HG02763 (cell line): ENCODE data around the gene NODAL.
A peak's percentile ranks its signal among the peaks of the same experiment; 100 is the strongest.

Source experiments
- ATAC-seq: cut with Tn5 transposase; IDR thresholded peaks from one replicate; pipeline ENCODE4 v1.9.1; 2021; ENCODE audit warnings: mild to moderate bottlenecking, moderate library complexity; ENCODE audit not compliant: unreplicated experiment

NODAL gene

DNA sequence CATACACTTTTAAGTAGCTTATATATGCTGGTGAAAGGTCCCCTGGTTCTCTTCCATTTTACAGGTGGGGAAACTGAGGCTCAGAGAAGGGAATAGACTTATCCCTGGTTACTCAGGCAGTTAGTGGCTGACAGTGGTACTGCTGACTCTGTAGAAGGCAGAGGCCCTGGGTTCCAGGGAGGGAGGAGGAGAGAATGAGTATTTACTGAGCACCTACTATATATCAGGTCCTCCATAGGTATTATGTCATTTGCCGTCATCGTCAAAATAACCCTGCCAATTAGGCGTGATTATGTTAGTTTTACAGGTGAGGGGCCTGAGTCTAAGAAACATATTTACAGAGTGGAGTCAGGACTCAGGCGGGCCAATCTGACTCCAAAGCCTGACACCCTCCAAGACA is 23.8 kb upstream of the NODAL start:
- ATAC-seq, result no peak

DNA sequence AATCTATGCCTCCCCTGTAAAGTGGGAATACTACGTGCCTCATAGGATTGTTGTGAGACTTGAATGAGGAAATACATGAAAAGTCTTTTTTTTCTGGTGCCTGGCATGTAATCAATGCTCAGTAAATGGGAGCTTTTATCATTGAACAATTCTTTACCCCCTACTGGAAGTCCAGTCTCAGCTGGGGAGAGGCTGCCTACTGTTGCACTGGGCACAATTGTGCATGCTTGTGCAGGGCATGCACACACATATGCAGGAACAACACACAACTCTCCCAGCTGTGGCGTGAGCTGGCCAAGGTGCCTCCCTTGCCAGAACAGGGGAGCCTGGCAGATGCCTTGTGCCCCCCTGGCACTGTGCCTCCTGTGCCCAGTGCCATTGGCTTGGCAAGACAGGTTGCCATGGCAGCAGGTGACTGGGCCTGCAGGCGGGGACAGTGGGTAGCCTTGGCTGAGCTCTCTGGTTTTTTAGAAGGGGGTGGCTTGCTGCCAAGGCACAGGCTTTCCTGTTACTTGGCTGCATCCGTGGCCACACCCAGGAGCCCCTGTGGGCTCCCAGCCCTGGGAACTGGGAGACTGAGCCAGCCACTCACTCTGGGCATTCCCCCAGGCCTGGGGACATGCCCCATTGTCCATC is 21.0 kb upstream of the NODAL start:
- ATAC-seq, result no peak

DNA sequence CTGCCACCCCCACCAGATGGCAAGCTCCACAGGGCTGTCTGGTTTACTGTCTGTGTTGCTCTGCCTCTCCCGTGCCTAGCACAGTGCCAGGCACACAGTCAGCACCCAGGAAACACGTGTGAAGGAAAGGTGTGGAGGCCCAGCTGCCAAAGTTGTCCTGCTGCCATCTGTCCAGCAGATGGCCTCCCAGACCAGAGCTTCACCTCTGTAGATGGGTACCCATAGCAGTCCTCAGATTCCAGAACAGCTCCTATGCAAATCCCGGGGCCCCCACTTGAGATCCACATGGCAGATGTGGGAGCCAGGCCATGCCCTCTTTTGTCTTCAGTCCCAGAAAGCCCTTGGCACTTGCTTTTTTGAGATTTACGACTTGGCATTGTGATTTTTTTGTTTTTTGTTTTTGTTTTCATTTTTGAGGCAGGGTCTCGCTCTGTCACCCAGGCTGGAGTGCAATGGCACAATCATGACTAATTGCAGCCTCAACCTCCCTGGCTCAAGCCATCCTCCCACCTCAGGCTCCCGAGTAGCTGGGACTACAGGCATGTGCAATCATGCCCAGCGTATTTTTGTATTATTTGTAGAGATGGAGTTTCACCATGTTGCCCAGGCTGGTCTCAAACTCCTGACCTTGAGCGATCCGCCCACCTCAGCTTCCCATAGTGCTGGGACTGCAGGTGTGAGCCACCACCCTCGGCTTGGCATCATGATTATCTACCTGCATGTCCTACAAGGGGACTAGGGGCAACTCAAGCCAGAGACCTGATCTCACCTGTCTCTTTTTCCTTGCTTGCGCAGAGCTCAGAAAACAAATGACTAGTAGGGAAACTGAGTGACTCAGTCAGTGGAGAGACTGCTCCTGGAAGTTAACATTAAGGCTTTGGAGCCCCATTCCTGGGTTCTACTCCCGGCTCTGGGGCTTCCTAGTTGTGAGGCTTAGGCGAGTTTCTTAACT is 20.2 kb upstream of the NODAL start:
- ATAC-seq, result peak; percentile 51

DNA sequence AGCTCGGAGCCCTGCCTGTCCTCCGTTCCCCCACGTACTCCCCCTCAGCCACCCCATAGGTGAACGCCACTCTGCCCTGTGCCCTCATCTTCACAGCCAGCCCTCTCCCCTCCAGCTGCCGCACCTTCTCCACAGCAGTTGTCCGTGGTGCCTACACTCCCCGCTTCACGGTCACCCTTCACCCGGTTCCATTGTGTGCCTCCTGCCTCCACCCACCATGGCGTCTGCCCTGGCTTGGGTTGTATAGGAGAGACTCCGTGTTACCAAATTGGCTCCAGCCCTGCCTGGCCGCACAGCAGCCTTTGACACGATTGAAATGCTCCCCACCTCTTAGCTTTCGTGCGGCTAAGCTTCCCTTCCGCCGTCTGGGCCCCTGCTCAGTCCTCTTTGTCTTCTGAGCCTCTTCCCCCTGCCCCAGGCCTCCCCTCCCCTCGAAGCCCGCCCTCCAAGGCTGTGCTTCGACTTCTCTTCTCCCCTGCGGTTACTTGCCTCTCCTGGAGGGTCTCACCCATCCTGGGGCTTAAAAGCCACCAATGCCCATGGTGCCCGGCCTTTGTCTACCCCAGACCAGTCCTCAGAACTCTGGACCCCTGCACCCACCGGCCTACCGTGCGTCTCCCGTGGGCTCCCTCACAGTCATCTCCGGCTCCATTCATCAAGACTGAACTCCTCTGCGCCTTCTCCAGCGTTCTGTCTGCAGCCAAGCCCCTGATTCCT is 18.5 kb upstream of the NODAL start:
- no peak for ATAC-seq

DNA sequence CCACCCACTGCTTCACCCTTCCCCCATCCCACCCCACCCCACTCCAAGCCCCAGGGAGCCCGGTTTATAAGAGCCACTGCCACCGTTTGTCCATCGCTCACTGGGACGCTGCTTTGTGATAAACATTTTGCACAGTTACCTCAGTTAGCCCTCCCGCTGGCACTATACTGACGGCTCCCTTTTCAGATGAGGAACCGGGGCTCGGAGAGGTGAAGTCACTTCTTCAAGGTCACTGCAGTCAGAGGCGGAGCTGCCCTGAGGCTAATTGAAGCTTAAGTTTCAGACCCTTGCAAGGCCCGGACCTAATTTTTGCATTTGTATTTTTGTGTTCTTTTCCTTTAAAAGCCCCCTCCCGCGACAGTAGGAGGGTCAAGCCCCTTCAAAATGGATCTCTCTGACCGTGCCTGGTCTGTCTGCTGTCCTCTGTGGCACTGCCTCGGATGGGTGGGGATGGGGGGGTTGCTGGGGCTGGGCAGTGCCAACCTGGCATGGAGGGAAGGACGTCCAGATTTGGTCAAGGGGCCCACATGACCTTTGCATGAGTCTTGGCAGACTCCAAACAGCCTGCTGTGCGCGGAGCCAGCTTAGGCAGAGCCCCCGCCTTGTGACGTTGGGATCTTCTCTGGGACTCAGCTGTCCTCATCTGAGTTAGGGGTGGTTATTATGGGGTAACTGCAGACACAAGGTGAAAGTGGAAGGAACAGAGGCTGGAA is 17.7 kb upstream of the NODAL start:
- ATAC-seq, result no peak

DNA sequence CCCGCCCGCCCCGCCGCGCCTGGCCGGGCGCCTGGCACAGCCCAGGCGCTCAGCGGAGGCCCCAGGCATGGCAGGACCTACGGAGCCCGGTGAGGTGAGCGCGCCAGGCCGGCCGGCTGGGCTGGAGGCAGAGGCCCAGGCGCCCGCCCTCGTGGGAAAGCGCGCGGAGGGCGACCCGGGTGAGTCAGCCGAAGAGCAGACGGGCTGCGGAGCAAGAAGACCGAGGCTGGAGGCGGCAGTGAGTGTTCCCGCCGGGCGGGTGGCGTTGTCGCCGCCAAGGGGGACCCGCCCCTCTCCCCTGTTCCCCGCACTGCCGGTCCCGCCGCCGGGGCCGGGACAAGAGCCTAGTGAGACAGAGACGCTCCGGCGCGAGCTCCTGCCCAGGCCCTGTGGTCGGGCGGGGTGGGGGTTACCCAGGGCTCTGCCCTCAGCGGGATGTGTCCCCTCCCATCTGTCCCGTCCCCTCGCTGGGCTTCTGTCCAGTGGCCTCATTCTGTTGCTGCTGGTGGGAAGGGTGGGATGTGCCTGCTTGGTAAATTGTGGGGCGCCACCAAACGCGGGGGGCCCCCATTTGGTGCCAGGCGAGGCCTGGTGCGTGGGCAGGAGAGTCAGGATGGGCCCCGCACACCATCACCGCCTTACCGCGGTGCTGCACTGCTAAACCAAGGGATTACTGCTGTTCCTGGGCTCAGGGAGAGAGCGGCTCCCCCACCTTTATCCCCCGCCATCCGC is 17.0 kb upstream of the NODAL start:
- ATAC-seq, result no peak

DNA sequence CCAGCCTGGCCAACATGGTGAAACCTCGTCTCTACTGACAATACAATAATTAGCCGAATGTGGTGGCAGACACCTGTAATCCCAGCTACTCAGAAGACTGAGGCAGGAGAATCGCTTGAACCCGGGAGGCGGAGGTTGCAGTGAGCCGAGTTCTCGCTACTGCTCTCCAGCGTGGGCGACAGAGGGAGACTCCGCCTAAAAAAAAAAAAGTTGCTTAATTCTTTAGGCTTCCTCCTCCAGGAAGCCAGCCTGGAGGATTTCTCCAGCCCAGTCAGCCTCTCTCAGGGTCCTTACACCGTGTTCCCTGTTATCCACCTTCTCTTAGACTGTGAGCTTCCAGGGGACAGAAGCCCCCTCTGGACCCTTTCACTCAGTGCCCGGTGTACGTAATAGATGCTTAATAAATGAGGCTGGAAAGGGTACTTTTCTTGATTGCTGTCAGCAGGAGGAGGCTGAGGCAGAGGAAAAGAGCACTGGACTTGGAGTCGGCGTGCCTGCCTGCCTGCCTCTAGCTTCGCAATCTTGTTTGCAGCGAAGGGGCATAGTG is 16.4 kb upstream of the NODAL start:
- ATAC-seq, result no peak

DNA sequence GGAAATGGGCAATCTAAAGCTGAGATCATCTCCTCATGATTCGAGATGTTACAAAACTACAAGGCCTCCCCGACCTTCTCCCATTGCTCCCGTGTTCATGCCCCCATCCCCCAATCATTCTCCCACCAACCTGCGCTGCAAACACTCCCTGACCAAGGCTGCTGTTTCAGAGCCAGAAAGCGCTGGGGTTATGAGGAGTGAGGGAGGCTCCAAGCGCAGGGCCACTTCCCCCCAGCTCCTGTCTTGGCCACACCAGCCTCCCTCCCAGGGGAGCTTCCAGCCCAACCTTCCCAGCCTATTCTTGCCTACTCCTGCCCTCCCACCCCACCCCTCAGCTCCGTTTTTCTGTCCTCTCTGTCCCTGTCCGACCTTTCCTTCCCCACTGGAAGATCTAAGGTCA is 14.7 kb upstream of the NODAL start:
- no peak for ATAC-seq

DNA sequence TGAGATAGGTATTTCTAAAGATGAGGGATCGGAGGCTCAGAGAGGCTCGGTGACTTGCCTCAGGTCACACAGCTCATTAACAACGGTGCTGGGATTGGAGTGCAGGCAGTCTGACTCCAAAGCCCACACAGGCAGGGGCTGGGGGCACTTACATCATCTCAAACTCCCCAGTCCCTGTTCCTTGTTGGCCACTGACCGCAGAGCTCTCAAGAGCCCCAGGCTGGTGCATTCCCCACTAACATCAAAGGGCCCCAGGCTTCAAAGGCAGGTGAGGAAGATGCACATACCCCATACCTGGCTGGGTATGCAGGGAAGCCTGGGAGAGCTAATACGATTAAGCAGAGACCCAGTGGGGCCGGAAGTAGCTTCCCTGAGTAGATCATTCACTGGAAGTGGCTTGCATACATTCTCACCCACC is 13.7 kb upstream of the NODAL start:
- ATAC-seq, result no peak

DNA sequence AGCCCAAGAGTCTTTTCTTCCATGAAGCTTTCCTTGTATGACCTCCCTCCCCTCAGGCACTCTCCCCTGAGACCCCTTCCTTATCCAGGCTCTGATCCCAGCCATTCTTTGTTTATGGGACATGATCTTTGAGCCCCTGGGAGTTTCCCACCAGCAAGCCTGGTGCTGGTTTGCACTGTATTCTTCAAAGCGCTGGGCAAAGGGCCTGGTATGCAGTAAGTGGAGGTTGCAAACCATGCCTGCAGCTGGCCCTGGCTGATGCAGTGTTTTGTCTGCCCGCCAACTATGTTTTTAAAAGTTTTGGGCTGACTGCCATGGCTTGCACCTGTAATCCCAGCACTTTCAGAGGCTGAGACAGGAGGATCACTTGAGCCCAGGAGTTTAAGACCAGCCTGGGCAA is 6.8 kb upstream of the NODAL start:
- ATAC-seq, result no peak

DNA sequence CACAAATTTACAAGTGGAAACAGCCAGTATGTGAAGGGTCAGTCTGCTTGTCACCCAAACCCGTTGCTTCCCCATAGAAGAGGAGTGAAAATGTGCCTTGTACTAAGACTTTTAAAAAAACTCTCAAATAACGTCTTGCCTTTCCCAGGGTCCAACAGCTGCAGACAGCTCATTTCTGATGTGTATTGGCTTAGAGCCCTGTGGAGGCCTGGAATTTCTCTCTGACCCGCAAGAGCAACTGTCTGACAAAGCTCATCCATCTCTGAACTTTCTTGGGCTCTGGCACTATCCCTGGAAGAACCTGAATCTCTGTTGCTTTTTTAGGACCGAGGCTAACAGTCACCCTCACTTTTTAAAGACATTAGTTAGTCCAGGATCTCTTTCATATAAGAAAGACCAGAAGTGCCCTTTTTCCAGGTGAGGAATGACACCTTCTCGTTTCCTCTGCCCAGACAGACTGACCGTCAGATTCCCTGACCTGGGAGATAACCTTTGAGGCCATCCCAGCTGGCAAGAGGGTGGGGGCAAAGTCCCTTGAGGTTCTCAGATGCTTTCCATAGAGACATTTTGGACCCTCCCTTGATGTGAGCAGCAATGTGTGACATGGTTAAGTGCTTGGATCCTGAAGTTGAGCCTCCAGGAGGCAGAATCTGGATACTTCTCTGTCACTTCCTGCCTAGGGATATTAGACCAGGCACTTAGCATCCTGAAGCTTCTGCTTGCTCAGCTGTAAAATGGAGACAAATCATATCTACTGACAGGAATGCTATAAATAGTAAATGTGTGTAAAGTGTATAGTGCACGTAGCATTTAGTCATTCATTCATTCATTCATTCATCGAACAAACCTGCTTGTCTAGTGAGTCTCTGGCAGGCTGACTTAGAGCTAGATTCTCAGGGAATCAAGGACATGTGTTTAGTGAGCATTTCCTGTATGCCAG is 4.5 kb upstream of the NODAL start:
- ATAC-seq, result no peak

DNA sequence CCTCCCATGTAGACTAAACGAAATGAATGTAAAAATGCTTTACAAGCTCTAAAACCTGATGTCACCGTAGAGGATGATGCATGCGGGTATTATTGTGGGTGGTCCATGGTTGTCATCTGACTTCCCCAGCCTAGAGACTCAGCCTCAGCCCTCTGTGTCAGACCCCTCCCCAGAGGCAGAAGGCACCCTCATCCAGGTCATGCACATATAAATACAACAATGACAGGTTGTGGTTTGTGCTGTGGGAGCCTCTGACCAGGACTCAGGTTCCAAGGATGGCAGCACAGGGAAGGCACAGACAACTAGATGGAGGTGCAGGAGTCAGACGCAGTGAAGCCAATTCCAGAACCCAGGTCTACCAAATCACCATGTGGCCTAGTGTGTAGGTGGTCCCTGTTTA is 3.3 kb upstream of the NODAL start:
- ATAC-seq, result no peak

DNA sequence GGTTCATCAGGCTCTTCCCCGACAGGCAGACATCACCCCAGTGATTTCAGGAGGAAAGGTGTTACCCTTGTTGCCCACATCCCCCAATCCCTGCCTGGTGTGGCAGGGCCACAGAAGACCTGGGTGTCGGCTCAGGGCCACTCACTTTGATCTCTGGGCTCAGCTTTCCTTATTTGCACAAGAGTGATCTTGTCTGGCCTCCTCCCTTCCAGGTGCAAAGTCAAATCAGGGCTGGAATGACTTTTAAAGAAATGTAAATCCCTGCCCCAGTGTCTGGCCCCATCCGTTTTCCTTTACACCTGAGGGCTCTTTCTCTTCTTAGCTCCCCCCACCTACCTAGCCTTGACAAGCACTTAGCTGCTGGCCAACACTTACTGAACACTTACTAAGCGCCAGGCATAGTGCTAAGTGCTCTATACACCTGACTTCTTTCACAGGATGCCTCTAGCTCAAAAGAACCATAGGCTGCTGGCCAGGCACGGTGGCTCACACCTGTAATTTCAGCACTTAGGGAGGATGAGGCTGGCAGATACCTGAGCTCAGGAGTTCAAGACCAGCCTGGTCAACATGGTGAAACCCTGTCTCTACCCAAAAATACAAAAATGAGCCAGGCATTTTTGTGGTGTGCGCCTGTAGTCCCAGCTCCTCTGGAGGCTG is 979 bp upstream of the NODAL start:
- ATAC-seq, result no peak

DNA sequence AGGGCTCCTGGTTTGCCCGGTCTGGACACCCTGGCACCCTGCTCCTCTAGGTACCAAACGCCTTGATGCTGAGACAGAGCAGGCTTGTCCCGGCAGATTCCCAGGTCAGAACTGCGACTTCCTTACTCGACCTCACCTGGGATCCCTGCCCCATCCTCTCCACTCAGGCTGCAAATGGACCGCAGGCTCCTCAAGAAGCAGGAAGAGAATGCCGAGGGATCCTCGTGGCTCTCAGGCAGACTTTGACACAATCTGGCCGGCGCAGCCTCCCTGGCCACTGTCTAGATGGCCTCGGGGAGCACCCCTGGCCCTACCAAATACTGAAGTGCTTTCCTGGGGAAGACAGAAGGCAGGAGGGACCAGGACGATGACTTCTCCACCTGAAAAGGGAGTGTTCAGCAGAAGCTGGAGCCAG is 421 bp upstream of the NODAL start:
- no peak for ATAC-seq

DNA sequence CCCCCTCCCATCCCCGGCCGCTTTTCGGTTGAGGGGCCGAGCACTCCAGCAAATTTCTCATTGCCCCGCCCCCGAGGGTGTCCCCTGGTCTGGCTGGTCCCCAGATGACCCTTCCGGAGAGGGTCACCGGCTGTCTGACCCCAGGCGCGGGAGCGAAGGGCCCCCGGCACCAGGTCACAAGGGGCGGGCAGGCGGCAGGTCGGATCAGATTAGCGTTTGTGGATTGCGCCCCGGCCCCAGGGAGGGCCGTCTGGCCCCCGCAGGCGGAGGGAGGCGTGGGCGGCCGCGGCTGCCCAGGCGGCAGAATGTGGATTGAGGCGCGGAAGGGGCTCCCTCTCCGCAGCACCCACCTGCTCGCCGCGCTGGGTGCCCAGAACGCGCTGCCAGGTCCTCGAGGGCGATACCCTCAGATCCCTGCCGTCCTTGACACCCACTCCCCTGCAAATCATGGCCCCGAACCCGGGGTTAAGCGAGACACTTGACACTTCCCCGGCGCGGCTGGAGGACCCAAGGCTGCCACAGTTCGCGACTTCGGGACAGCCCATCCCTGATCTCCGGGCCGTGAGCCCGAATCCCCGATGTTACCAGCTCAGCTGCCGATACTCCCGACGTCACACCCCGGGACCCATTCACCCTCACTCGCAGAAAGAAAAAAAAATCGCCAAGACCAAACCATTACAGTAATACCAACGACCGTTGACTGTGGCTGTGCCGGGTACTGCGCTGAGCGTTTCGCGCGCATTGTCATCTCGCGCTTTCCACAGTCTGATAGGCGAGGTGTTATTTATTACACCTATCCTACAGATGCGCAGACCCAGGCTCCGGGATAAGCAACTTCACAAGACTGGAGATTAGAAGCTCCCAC is 953 bp downstream of the NODAL start:
- no peak for ATAC-seq

DNA sequence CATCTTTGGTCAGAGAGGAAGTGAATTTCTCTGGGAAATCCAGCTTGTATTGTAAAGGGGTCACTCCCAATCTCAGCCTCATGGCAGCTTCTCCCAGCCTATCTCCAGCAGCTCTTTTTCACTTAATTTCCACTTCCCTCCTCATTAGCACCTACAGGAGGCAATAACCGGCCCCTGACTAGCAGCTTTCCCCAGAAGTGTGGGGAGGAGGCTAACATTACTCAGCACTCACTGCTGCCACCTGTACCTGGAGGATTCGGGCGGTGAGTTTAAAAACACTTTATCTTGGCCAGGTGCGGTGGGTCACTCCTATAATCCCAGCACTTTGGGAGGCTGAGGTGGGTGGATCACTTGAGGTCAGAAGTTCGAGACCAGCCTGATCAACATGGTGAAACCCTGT is 3.8 kb downstream of the NODAL start:
- ATAC-seq, result no peak

DNA sequence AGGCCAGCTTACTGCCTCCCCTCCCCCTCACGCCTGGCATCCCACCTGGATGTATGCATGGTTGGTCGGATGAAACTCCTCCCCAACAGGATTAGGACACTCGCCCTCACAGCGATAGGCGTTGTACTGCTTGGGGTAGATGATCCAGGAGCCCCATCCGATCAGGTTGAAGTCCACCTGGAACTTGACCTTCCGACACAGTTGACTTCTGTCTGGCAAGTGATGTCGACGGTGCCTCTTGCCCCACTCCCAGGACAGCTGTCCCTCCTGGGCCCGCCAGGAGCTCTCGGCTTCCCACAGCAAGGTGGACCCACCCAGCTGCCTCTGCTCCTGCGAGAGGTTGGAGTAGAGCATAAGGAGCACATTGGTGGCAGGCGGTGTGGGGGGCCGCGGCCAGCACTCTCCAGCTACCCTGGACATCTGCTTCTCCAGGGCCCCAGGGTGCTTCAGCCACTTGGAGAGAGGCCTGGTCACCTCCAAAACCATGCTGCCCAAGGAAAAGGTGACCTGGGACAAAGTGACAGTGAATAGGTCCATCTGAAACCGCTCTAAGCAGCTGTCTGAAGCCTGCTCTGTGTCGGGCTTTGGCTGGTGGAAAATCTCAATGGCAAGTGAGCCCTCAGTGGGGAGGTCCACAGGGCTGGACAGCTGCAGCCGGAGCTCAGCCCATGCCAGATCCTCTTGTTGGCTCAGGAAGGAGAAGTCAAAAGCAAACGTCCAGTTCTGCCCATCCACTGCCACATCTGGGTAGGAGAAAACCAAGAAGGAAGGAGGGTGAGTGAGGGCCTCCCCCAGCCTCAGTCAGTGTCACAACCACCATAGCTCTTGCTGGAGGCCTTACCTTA is 6.0 kb downstream of the NODAL start:
- no peak for ATAC-seq
